ENCODE results near the gene ENTPD2. TPM values are rescaled to one million over a fixed set of nuclear protein-coding genes. Genes with fewer than 3 reads are reported as not detected.

ENTPD2 gene
- total RNA-seq, 1 experiment from 2014 or later, result 31.5 TPM

- CTCF ChIA-PET, result no interaction called here
These were observed 45.5 kb downstream of the ENTPD2 start for GRCh38 chr9:137008312-137008711.

GRCh38 chr9:137007816-137008270, 46.0 kb downstream of the ENTPD2 start:
- intact Hi-C loops (cut with micrococcal nuclease), result no loop called here
- Mint-ChIP-seq H3K27ac (ENCODE audit: low read depth, unreplicated experiment) (no peak overlapping the region), H3K4me1 (ENCODE audit: insufficient read depth, unreplicated experiment) (no peaks in the 10 kb centered on the region), H3K4me3 (ENCODE audit: unreplicated experiment) (no peak overlapping the region), H3K9me3 (ENCODE audit: unreplicated experiment) (no peaks in the 10 kb centered on the region), H3K27me3 (ENCODE audit: insufficient read depth, unreplicated experiment) (no peaks in the 10 kb centered on the region), H3K36me3 (ENCODE audit: insufficient read depth, unreplicated experiment) (peaks cover 10% of the 10 kb centered on the region)
- ChIA-PET POLR2A (no interaction called here), CTCF (no interaction called here)
- no TSS peak for BruUV-seq (replicated peaks)
- DNase-seq (ENCODE audit: unreplicated experiment), result no peak
- no peak for TF ChIP-seq CTCF (IDR thresholded peaks at IDR 0.05; ENCODE audit: unreplicated experiment)

More at GRCh38 chr9:137008312-137008711, 45.5 kb downstream of the ENTPD2 start:
- H3K27me3 Mint-ChIP-seq (ENCODE audit: insufficient read depth, unreplicated experiment), result no peaks in the 10 kb centered on the region
- POLR2A ChIA-PET, result no interaction called here
- BruUV-seq (replicated peaks), result no TSS peak
- no peak overlapping the region for H3K4me3 Mint-ChIP-seq (ENCODE audit: unreplicated experiment)
- H3K4me1 Mint-ChIP-seq (ENCODE audit: insufficient read depth, unreplicated experiment), result no peaks in the 10 kb centered on the region
- peaks cover 10% of the 10 kb centered on the region for H3K36me3 Mint-ChIP-seq (ENCODE audit: insufficient read depth, unreplicated experiment)
- no peak for TF ChIP-seq CTCF (IDR thresholded peaks at IDR 0.05; ENCODE audit: unreplicated experiment)
- intact Hi-C loops (cut with micrococcal nuclease), result no loop called here
- no peaks in the 10 kb centered on the region for H3K9me3 Mint-ChIP-seq (ENCODE audit: unreplicated experiment)
- no peak overlapping the region for H3K27ac Mint-ChIP-seq (ENCODE audit: low read depth, unreplicated experiment)
- no peak for DNase-seq (ENCODE audit: unreplicated experiment)

- Mint-ChIP-seq H3K27me3 (ENCODE audit: insufficient read depth, unreplicated experiment) (no peaks in the 10 kb centered on the region), H3K9me3 (ENCODE audit: unreplicated experiment) (no peaks in the 10 kb centered on the region), H3K27ac (ENCODE audit: low read depth, unreplicated experiment) (no peak overlapping the region), H3K4me1 (ENCODE audit: insufficient read depth, unreplicated experiment) (no peaks in the 10 kb centered on the region), H3K4me3 (ENCODE audit: unreplicated experiment) (no peak overlapping the region), H3K36me3 (ENCODE audit: insufficient read depth, unreplicated experiment) (peaks cover 10% of the 10 kb centered on the region)
- no peak for DNase-seq (ENCODE audit: unreplicated experiment)
- intact Hi-C loops (cut with micrococcal nuclease), result no loop called here
- TF ChIP-seq CTCF (IDR thresholded peaks at IDR 0.05; ENCODE audit: unreplicated experiment), result no peak
- ChIA-PET CTCF (no interaction called here), POLR2A (no interaction called here)
- BruUV-seq (replicated peaks), result no TSS peak
These were observed 46.6 kb downstream of the ENTPD2 start for GRCh38 chr9:137007108-137007815.

GRCh38 chr9:137006116-137007003, 47.5 kb downstream of the ENTPD2 start:
- no peaks in the 10 kb centered on the region for H3K9me3 Mint-ChIP-seq (ENCODE audit: unreplicated experiment)
- no peak for TF ChIP-seq CTCF (IDR thresholded peaks at IDR 0.05; ENCODE audit: unreplicated experiment)
- H3K4me3 Mint-ChIP-seq (ENCODE audit: unreplicated experiment), result no peak overlapping the region
- BruUV-seq (replicated peaks), result no TSS peak
- H3K27me3 Mint-ChIP-seq (ENCODE audit: insufficient read depth, unreplicated experiment), result no peaks in the 10 kb centered on the region
- H3K36me3 Mint-ChIP-seq (ENCODE audit: insufficient read depth, unreplicated experiment), result peaks cover 5% of the 10 kb centered on the region
- intact Hi-C loops (cut with micrococcal nuclease), result no loop called here
- CTCF ChIA-PET, result interaction anchor here (0.7 to 1.2 kb wide), 2 partner anchors 29 to 206 kb away, joined by 3 to 8 read pairs; no protein-coding TSS in a partner anchor
- DNase-seq (ENCODE audit: unreplicated experiment), result no peak
- POLR2A ChIA-PET, result no interaction called here
- no peak overlapping the region for H3K27ac Mint-ChIP-seq (ENCODE audit: low read depth, unreplicated experiment)
- H3K4me1 Mint-ChIP-seq (ENCODE audit: insufficient read depth, unreplicated experiment), result no peaks in the 10 kb centered on the region

Data from MCF 10A (cell line).